Brain microvascular endothelial cell (primary cell): ENCODE data around the gene GPR84.

Experiments
- DNase-seq: peaks from one replicate; pipeline ENCODE4 v3.0.0-alpha.2; 2020
- H3K27ac ChIP-seq: fragments of 250-450 bp; sonication (Bioruptor Pico); 2 replicates; pipeline ENCODE4 v1.5.1; 2020; ENCODE audit warnings: mild to moderate bottlenecking, moderate library complexity
- H3K27me3 ChIP-seq: fragments of 250-450 bp; sonication (Bioruptor Pico); replicated peaks from 2 replicates; pipeline ENCODE4 v1.5.1; 2020; ENCODE audit warnings: mild to moderate bottlenecking
- H3K36me3 ChIP-seq: fragments of 250-450 bp; sonication (Bioruptor Pico); replicated peaks from 2 replicates; pipeline ENCODE4 v1.5.1; 2020; ENCODE audit warnings: mild to moderate bottlenecking
- H3K4me3 ChIP-seq: 2 replicates; pipeline ENCODE4 v1.5.1; 2011; ENCODE audit warnings: low read depth, mild to moderate bottlenecking, control low read depth, low read length, moderate library complexity
- in situ Hi-C: cut with HindIII; loops from 2 replicates; pipeline ENCODE4 v1.10.0; 2017; ENCODE audit warnings: low sequenced_read_pairs, low pct_ligation_motif_present
- TF ChIP-seq, protein P1 (sequence below): IDR thresholded peaks from 2 replicates; pipeline ENCODE4 v1.5.1; 2011; ENCODE audit warnings: low read depth, mild to moderate bottlenecking, moderate library complexity, low read length, control low read depth, inconsistent platforms; ENCODE audit errors: missing control alignments

The GPR84 gene

DNA sequence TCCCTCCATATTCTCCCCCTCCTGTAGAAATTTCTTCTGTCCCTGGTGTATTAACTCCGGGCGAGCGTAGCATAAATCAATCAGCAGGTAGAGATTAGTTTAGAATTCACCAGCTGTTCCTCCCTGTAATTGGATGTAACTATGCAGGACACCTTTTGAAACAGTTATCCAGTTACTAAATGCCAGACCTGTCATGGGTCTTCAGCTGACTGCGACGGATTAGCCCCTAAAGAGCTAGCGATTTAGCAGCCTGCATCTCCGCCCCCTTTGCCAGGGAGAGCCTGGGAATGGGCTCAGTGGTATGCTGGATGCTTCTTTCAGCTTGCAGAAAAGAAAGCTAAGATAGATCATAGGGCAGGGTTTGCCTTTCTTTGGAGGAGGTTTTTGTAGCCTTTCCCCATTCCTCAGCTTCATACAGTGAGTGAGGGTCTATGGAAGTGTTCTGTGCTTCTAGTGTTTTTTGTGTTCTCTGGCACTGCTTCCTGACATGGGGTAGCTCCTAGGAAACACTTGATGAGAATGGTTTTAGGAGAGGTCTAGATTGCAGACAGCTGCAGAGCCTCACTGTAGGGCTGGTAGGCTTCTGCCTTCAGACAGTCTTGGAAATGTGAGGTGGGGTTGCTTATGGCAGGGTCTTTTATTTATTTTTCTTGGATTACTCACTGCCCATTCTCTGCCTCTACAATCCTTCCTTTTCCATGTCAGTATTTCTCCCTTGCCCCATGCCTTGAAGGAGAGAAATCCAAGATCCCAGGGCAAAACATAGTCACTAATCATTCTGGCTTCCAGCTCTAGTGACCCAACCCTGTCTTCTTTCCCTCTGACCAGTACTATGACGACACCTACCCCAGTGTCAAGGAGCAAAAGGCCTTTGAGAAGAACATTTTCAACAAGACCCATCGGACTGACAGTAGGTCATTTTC, 22.6 kb downstream of the GPR84 start:
- in situ Hi-C loops: no loop called here
- H3K4me3 ChIP-seq: no peak overlapping the region
- H3K27ac ChIP-seq: no peak overlapping the region
- peaks cover 48% of the 10 kb centered on the region for H3K36me3 ChIP-seq
- H3K27me3 ChIP-seq: no peaks in the 10 kb centered on the region
- DNase-seq: no peak
- TF ChIP-seq, protein P1, sequence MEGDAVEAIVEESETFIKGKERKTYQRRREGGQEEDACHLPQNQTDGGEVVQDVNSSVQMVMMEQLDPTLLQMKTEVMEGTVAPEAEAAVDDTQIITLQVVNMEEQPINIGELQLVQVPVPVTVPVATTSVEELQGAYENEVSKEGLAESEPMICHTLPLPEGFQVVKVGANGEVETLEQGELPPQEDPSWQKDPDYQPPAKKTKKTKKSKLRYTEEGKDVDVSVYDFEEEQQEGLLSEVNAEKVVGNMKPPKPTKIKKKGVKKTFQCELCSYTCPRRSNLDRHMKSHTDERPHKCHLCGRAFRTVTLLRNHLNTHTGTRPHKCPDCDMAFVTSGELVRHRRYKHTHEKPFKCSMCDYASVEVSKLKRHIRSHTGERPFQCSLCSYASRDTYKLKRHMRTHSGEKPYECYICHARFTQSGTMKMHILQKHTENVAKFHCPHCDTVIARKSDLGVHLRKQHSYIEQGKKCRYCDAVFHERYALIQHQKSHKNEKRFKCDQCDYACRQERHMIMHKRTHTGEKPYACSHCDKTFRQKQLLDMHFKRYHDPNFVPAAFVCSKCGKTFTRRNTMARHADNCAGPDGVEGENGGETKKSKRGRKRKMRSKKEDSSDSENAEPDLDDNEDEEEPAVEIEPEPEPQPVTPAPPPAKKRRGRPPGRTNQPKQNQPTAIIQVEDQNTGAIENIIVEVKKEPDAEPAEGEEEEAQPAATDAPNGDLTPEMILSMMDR: no peak

DNA sequence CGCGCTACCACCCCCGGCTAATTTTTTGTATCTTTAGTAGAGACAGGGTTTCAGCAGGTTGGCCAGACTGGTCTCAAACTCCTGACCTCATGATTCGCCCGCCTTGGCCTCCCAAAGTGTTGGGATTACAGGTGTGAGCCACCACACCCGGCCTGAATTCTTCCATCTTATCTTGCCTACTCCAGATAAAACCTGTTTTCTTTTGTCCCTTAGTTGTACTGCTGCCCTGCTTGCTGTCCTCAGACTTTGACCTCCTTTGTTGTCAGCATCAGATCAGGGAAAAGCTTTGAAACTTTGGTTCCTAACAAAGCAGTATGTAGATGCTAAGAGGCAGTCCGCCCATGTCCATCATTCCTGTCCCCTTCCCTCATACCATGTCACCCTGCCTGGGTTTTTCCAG, 23.4 kb downstream of the GPR84 start:
- Histone ChIP-seq H3K4me3 (no peak overlapping the region), H3K27ac (no peak overlapping the region), H3K36me3 (peaks cover 43% of the 10 kb centered on the region), H3K27me3 (no peaks in the 10 kb centered on the region)
- TF ChIP-seq, protein P1: no peak
- in situ Hi-C loops: no loop called here
- DNase-seq: no peak

DNA sequence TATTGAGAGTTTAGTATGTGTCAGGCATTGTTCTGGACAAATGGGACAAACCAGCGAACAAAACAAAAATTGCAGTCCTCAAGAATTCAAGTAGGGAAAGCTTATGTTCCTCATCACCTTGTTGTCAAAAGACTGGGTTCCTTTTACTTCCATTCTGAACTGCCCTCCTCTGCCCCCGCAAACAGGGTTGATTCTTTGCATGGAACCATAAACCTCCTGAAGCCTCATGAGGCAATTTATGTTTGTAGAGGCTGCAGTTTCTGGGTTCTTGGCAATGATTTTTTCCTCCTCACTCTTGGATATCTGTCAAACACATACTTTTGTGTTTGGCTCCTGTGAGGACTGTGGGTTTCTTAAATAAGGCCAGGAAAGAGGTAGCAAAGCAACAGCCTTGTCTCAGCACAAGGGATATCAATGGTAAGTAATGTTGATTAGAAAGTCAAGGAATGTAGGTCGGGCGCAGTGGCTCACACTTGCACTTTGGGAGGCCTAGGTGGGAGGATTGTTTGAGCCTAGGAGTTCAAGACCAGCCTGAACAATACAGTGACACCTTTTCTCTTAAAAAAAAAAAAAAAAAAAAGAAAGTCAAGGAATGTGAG, 25.5 kb downstream of the GPR84 start:
- no peak overlapping the region for H3K4me3 ChIP-seq
- no peak overlapping the region for H3K27ac ChIP-seq
- peaks cover 32% of the 10 kb centered on the region for H3K36me3 ChIP-seq
- in situ Hi-C loops: no loop called here
- TF ChIP-seq, protein P1: no peak
- no peak for DNase-seq
- no peaks in the 10 kb centered on the region for H3K27me3 ChIP-seq

DNA sequence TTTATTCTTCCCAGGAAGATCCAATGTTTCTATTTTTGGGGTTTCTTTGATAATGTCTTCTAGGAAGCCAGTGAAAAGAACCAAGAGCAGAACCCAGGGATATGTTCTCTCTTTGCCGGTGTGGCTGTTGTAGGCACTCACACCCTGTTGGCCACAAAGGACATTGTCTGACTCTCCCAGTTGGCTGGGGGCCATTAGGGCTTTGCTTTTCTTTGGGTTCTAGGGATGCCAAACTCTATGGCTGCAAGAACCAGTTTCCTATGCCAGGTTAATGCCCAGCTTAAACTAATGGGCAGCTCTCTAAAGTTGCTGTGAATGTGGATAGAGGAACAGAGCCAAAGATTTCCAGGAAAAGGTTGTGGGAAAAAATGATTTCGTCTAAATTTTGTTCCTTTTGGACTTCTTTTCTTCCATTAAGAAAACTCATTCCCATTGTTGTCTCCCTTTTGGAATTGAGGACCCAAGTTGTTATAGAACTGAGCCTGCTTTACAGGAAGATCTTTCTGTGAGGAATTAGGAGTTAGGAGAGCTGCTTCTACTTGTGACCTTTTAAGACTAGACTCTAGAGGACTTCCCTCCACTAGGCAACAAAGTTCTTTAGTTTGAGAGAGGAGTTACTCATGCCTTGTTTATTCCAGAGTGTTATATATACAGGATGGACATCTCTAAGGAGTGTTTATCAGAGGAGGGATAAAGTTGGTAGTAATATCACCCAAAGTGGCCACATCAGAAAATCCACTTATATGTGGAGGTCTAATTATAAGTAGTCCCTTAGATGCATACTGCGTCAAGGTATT, 26.2 kb downstream of the GPR84 start:
- in situ Hi-C loops: no loop called here

DNA sequence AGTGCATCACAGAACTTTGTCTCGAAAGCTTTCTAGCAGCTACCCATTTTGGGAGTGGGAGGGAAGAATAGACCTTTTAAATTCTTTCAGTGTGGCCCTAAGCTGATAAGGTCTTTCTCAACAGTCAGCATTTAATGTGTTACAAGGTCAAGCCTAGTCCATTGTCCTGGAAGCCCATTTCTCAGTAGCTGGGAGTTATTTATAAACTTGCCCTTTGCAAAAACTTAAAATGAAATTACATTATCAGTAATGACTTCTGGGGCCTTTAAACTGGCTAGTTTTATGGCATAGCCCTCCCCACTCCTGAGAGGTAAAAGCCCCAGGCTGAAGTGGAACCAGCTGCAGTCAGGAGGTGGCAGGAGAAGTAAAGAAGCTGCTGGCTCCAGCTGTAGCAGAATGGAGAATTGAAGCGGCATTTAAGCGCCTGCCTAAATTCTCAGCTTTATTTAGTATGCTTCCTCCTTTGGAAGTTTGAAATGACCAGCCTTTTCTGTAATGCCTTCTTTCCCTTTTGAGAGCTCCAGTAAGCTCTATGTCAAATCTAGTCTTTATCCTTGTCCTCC, 26.9 kb downstream of the GPR84 start:
- DNase-seq: no peak
- Histone ChIP-seq H3K36me3 (peaks cover 20% of the 10 kb centered on the region), H3K4me3 (no peak overlapping the region), H3K27me3 (no peaks in the 10 kb centered on the region), H3K27ac (no peak overlapping the region)
- TF ChIP-seq, protein P1: peak; percentile 18
- in situ Hi-C loops: no loop called here

More for the DNA sequence above, 26.2 kb downstream of the GPR84 start:
- Histone ChIP-seq H3K36me3 (peaks cover 25% of the 10 kb centered on the region), H3K27me3 (no peaks in the 10 kb centered on the region), H3K27ac (no peak overlapping the region), H3K4me3 (no peak overlapping the region)
- TF ChIP-seq, protein P1: no peak
- DNase-seq: no peak
